A549 (cell line): Measurements from ENCODE around the gene ABHD13.

ENCODE experiments used
- CEBPB ChIP-seq, 2 experiments: fragments of >200 bp in 1 of 2; sonication (Bioruptor Twin) in 1 of 2; formaldehyde crosslinking in 1 of 2; IDR thresholded peaks; 2 replicates each; pipeline ENCODE4 v1.6.1; 2012 to 2016
- JUNB ChIP-seq: fragments of >200 bp; sonication (Bioruptor Twin); formaldehyde crosslinking; IDR thresholded peaks from 2 replicates; pipeline ENCODE4 v1.6.1; 2016
- TF ChIP-seq, protein P1 (sequence below): fragments of >200 bp; sonication (Bioruptor Twin); formaldehyde crosslinking; IDR thresholded peaks from 3 replicates; pipeline ENCODE4 v1.5.1; 2016

DNA sequence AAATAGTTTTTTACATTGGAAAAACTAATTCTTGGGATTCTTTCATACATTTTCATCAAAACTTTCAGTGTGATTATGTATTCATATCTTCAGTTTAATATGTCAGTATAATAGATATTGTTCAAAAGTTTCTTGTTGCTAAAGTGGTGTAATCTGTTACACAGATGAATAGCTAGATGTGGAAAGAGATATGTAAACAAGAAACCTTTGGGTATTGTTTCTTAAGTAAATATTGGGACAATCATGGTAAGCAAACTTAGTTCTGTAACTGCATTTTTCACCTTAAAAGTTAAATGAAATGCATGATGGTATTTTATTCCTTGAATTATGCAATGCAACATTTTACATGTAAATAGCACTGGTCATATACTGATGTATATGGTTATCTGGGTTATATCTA lies 12.2 kb downstream of the ABHD13 start:
- TF ChIP-seq, protein P1, sequence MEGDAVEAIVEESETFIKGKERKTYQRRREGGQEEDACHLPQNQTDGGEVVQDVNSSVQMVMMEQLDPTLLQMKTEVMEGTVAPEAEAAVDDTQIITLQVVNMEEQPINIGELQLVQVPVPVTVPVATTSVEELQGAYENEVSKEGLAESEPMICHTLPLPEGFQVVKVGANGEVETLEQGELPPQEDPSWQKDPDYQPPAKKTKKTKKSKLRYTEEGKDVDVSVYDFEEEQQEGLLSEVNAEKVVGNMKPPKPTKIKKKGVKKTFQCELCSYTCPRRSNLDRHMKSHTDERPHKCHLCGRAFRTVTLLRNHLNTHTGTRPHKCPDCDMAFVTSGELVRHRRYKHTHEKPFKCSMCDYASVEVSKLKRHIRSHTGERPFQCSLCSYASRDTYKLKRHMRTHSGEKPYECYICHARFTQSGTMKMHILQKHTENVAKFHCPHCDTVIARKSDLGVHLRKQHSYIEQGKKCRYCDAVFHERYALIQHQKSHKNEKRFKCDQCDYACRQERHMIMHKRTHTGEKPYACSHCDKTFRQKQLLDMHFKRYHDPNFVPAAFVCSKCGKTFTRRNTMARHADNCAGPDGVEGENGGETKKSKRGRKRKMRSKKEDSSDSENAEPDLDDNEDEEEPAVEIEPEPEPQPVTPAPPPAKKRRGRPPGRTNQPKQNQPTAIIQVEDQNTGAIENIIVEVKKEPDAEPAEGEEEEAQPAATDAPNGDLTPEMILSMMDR = no peak
- TF ChIP-seq JUNB (no peak), CEBPB (IDR thresholded peaks at IDR 0.05) (peak; percentile 46 to 51)
